Heart left ventricle (tissue), 16 donors: ENCODE results near the gene LZTS3. TPM values are rescaled to one million over a fixed set of nuclear protein-coding genes. Genes with fewer than 3 reads are reported as not detected.

Experiments
- ATAC-seq, 4 donors: fragments of 200-7000 bp; cut with Tn5 transposase; one replicate each; pipeline ENCODE4 v1.9.1; 2020 to 2022; ENCODE audit warnings: moderate library complexity in 4 of 4, mild to moderate bottlenecking in 3 of 4, moderate number of reproducible peaks in 1 of 4
- DNase-seq, 5 donors: peaks; one replicate each; pipeline ENCODE4 v3.0.0-alpha.2; 2020
- H3K27ac ChIP-seq, 12 donors: fragments of 200-600 bp; sonication (generic) in 4 of 12; one replicate each; pipeline versions ENCODE4 v1.5.0 to v1.8.0; 2016 to 2022; ENCODE audit warnings: mild to moderate bottlenecking in 2 of 12
- H3K27me3 ChIP-seq, 9 donors: fragments of 200-600 bp; sonication (generic) in 2 of 9; one replicate each; pipeline versions ENCODE4 v1.5.1 to v1.8.0; 2016 to 2022; ENCODE audit warnings: mild to moderate bottlenecking in 3 of 9
- H3K36me3 ChIP-seq, 9 donors: fragments of 200-600 bp; sonication (generic) in 2 of 9; one replicate each; pipeline versions ENCODE4 v1.5.0 to v1.8.0; 2018 to 2022; ENCODE audit warnings: mild to moderate bottlenecking in 2 of 9
- H3K4me1 ChIP-seq, 12 donors: fragments of 200-600 bp; sonication (generic) in 4 of 12; one replicate each; pipeline versions ENCODE4 v1.5.0 to v1.8.0; 2016 to 2022; ENCODE audit warnings: mild to moderate bottlenecking in 3 of 12
- H3K4me3 ChIP-seq, 12 donors: fragments of 200-600 bp; sonication (generic) in 4 of 12; one replicate each; pipeline versions ENCODE4 v1.5.0 to v1.8.0; 2017 to 2022; ENCODE audit warnings: mild to moderate bottlenecking in 9 of 12, moderate library complexity in 4 of 12
- H3K9me3 ChIP-seq, 12 donors: fragments of 200-600 bp; sonication (generic) in 4 of 12; one replicate each; pipeline versions ENCODE4 v1.5.0 to v1.8.0; 2016 to 2022; ENCODE audit warnings: mild to moderate bottlenecking in 1 of 12
- POLR2A ChIP-seq, 2 donors: fragments of 450-650 bp; IDR thresholded peaks; one replicate each; pipeline ENCODE4 v1.6.1; 2017; ENCODE audit warnings: antibody characterized with exemption in 2 of 2, mild to moderate bottlenecking in 2 of 2, moderate library complexity in 2 of 2
- WGBS, 4 donors: extraction: QIAGEN DNeasy Blood & Tissue Kit in 2 of 4; methylation state at CpG; one replicate each; pipeline versions ENCODE4 v1.1.5 to v1.1.7; 2013 to 2018; 5-methylcytosine and 5-hydroxymethylcytosine counted together
- intact Hi-C, 10 donors: fragments of 100-400 bp; cut with DNase I; formaldehyde crosslinking; loops; one replicate each; pipeline versions ENCODE4 v1.11.1 to v1.14.2; 2022
- polyA plus RNA-seq, 2 donors: library from polyadenylated mRNA; stranded (reverse); fragments of 200-250 nt; gene quantifications; one replicate each; pipeline ENCODE4 v1.2.3, GENCODE V29; 2013
- total RNA-seq, 9 donors: library from RNA; depleted of rRNA in 2 of 9; stranded (reverse); fragments of >200 nt in 2 of 9; fragmentation: NEBNext Ultra II Directional in 3 of 9; extraction: Animal tissue kit (Norgen Biotek cat#: 25700) in 3 of 9; gene quantifications; one replicate each; pipeline versions ENCODE4 v1.1.0 to v1.2.4, GENCODE V29; 2016 to 2023
- TF ChIP-seq, protein P1 (sequence below), 12 donors: fragments of 200-600 bp; sonication (generic) in 4 of 12; IDR thresholded peaks; one replicate each; pipeline versions ENCODE4 v1.5.0 to v1.8.0; 2018 to 2022; ENCODE audit warnings: antibody characterized with exemption in 12 of 12, mild to moderate bottlenecking in 5 of 12
- donor health status: ischemic (EF 13 %, LVEDD 7.1; RV severe dilation, severe dysfunction).
- donor health status: healthy with polysubstance abuse.
- donor health status: DM: no; HTN: yes; CAD: no.
- donor health status: DM: no; HTN: no; CAD: no.
- donor health status: ischemic (EF 25% LVEDD 6.9; RV normal size, moderate dysfunction).
- donor health status: ischemic (EF 25% LVEDD 5.7; RV mildly dilated, moderate dysfunction).
- donor health status: healthy.
- donor health status: DM: yes; HTN: yes; CAD: no.
- donor health status: ischemic (EF 35%, LVEDD 5.7; RV mildly dilated, moderate dysfunction).
- donor health status: nonischemic (EF 11% LVEDD 7.7; RV severe dilation, severe dysfunction).
- donor health status: DM: yes; HTN: yes; CAD: no.
- donor health status: PGD.
- donor health status: ischemic (EF 29% LVEDD 5.4; RV normal size, mild dysfunction).
- donor health status: nonischemic (EF 23%, LVEDD 6.1; RV moderate dilation, normal function).

The LZTS3 gene
- total and polyA plus RNA-seq, 11 donors = 6.8 to 28.4 (median 13.1) TPM

DNA sequence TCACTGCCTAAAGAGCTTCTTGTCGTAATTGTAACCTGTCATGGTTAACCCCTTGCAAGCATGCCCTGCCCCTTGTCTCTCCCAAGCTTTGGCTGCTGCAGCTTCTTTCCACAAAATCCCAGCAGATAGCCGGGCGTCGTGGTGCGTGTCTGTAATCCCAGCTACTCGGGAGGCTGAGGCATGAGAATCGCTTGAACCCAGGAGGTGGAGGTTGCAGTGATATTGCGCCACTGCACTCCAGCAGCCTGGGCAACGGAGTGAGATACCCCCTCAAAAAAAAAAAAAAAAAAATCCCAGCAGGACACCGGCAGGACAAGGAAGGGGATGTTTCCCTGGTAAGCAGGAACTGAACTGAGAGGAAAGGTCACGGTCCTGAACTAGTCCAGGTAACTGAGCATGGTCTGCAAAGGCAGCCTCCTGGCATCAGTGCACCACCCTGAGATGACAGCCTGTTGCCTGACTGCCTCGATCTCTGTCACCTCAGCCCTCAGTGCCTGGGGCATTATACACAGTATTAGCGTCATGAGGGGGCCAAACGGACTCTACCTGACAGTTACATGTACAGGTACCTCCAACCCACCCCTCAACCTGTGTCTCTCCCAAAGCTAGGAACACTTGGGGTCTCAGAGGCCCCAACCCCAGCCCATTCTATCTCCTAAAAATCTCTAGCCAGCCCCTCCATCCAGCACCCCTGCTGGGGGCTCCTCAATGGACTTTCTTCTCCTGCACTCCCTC is 1.8 kb downstream of the LZTS3 start:
- Histone ChIP-seq H3K36me3 (no peaks in the 10 kb centered on the region), H3K27ac (no peak overlapping the region), H3K9me3 (no peaks in the 10 kb centered on the region), H3K4me3 (no peak overlapping the region), H3K4me1 (peaks cover 0 to 23% (median 13%) of the 10 kb centered on the region in 12 donors), H3K27me3 (peaks cover 0 to 38% (median 0%) of the 10 kb centered on the region in 9 donors)
- no peak for TF ChIP-seq POLR2A (IDR thresholded peaks at IDR 0.05)
- TF ChIP-seq, protein P1, sequence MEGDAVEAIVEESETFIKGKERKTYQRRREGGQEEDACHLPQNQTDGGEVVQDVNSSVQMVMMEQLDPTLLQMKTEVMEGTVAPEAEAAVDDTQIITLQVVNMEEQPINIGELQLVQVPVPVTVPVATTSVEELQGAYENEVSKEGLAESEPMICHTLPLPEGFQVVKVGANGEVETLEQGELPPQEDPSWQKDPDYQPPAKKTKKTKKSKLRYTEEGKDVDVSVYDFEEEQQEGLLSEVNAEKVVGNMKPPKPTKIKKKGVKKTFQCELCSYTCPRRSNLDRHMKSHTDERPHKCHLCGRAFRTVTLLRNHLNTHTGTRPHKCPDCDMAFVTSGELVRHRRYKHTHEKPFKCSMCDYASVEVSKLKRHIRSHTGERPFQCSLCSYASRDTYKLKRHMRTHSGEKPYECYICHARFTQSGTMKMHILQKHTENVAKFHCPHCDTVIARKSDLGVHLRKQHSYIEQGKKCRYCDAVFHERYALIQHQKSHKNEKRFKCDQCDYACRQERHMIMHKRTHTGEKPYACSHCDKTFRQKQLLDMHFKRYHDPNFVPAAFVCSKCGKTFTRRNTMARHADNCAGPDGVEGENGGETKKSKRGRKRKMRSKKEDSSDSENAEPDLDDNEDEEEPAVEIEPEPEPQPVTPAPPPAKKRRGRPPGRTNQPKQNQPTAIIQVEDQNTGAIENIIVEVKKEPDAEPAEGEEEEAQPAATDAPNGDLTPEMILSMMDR (IDR thresholded peaks at IDR 0.05) = no peak
- ATAC-seq (no peak), DNase-seq (no peak)
- WGBS, 4 donors = 83 to 85% (median 84%) methylated on average over 14 of the region's 14 CpGs
- intact Hi-C loops = loop anchor here in 1 of 10 donors (5.0 kb wide), 1 partner anchor 36 kb away; the partner anchor contains the start of gene ITPA

DNA sequence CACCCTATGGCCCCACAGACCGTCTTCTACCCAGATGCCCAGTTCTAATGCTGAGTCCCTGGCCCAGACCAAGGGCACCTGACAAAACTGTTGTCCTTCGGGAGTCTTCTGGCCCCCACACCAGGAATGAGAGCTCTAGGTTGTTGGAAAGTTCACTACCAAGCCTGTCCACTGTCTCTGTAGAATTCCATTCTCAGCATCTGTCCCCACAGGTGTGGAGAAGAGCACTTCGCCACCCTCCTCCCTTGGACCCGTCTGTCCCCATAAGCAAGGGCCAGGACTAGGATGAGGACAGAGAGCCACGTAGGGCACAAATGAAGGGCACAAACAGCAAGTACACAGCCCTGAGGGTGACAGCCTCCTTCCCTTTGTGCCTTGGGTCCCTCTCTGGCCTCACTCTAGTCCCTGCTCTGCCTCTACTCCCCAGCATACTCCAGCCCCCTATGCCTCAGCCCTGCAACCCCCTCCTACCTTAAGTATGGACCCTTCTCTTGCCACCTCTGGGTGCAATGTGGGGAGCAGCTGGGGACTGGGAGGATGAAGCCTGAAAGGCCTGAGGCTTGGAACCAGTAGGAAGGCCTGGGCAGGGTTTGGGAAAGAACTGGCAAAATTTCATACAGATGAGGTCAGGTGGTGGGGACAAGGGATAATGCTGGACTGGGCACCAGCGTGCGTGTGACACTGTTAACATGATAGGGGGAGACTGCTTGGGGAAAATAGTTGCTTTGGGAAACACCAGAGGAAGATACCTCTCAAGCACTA is 4.3 kb downstream of the LZTS3 start:
- no peak overlapping the region for H3K4me3 ChIP-seq
- peaks cover 0 to 37% (median 0%) of the 10 kb centered on the region in 9 donors for H3K27me3 ChIP-seq
- no peaks in the 10 kb centered on the region for H3K36me3 ChIP-seq
- no peak overlapping the region for H3K27ac ChIP-seq
- no peak for ATAC-seq
- peaks cover 0 to 30% (median 14%) of the 10 kb centered on the region in 12 donors for H3K4me1 ChIP-seq
- TF ChIP-seq, protein P1 (IDR thresholded peaks at IDR 0.05) = no peak
- no peak for TF ChIP-seq POLR2A (IDR thresholded peaks at IDR 0.05)
- no peaks in the 10 kb centered on the region for H3K9me3 ChIP-seq
- WGBS, 4 donors = 79 to 91% (median 87%) methylated on average over 6 to 7 of the region's 7 CpGs
- no peak for DNase-seq
- intact Hi-C loops = no loop called here

DNA sequence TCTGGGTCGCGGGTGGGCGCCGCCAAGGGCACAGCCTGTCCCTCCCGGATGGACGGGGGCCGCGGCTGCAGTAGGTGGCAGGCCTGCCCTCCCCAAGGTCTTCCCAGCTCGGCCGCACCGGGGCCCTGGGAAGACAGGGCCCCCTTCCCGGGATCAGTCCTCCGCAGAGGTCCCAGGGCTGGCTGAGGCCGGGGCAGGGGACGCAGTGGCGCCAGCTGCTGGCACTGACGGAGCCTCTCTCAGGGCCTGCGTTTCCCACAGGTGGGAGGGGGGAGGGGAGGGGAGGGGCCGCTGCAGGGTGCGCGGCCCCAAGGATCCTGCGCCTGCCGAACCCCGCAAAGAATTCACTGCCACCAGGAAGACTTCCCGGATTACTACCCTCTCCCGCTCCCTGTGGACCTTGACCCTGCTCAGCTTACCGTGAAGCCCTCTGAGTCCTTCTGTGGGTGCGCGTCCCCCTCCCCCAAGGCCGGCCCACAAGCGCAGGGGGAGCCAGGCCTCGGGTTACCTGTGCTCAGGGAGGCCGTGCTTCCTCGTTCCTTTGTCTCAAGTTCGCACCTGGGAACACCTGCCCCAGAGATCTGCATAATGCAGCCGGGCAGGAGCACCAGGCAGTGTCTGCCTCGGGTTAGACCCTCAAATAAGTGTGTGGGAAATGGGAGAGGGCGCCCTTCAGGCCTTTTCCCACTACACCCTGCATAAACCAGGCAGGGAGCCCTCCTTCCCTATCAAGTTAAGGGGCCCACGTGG is 5.1 kb downstream of the LZTS3 start:
- intact Hi-C loops = no loop called here
- 40 to 71% (median 56%) methylated on average over 20 to 39 of the region's 39 CpGs for WGBS, 4 donors
- Histone ChIP-seq H3K9me3 (no peaks in the 10 kb centered on the region), H3K27ac (peak overlapping the region in 1 of 12 donors; percentile 45), H3K36me3 (no peaks in the 10 kb centered on the region), H3K4me3 (peak overlapping the region in 9 of 12 donors; percentile 15 to 51 (median 35)), H3K4me1 (peaks cover 0 to 30% (median 12%) of the 10 kb centered on the region in 12 donors), H3K27me3 (peaks cover 0 to 32% (median 0%) of the 10 kb centered on the region in 9 donors)
- ATAC-seq (peak in 2 of 4 donors; percentile 31 to 48), DNase-seq (peak in 2 of 5 donors; percentile 66 to 69)
- no peak for TF ChIP-seq POLR2A (IDR thresholded peaks at IDR 0.05)
- TF ChIP-seq, protein P1 (IDR thresholded peaks at IDR 0.05) = no peak
